ENCODE measurements around the gene SCRN2. TPM values are rescaled to one million over a fixed set of nuclear protein-coding genes. Genes with fewer than 3 reads are reported as not detected.

SCRN2 gene
- total RNA-seq, 1 experiment from 2014 or later: 50.8 TPM

- TF ChIP-seq ZNF219 (CRISPR knock-in tag; IDR thresholded peaks at IDR 0.05; ENCODE audit: borderline replicate concordance): no peak
- no peak for TF ChIP-seq ZNF121 (CRISPR knock-in tag; IDR thresholded peaks at IDR 0.05)
- TF ChIP-seq MXD4 (CRISPR knock-in tag; IDR thresholded peaks at IDR 0.05; ENCODE audit: borderline replicate concordance): no peak
- no peak for TF ChIP-seq ZSCAN18 (CRISPR knock-in tag; IDR thresholded peaks at IDR 0.05)
- no peak for TF ChIP-seq TEAD1 (CRISPR knock-in tag; IDR thresholded peaks at IDR 0.05)
- TF ChIP-seq RORB (CRISPR knock-in tag; IDR thresholded peaks at IDR 0.05): no peak
- TF ChIP-seq SMAD4 (CRISPR knock-in tag; IDR thresholded peaks at IDR 0.05): no peak
- TF ChIP-seq PRDM15 (CRISPR knock-in tag; IDR thresholded peaks at IDR 0.05): no peak
- no peak for TF ChIP-seq ZMAT4 (CRISPR knock-in tag; IDR thresholded peaks at IDR 0.05)
- Mint-ChIP-seq H3K36me3 (no peaks in the 10 kb centered on the region), H3K4me3 (no peak overlapping the region), H3K9me3 (no peaks in the 10 kb centered on the region), H3K27me3 (ENCODE audit: low read depth) (peaks cover 14% of the 10 kb centered on the region), H3K27ac (no peak overlapping the region), H3K4me1 (peaks cover 32% of the 10 kb centered on the region)
- DNase-seq (ENCODE audit: low spot score): no peak
- ChIA-PET CTCF (interaction anchor here (1.2 to 18.5 kb wide), 5 partner anchors 8 to 65 kb away, joined by 3 to 1122 read pairs (median 5); partner anchors contain the start of genes SCRN2 and SP6), POLR2A (interaction anchor here (1.5 kb wide), 1 partner anchor 31 kb away, joined by 3 read pairs; the partner anchor contains the start of gene SP6)
- no peak for ATAC-seq
Measured at GRCh38 chr17:47882247-47882646, 41.2 kb upstream of the SCRN2 start.

GRCh38 chr17:47879776-47880454 lies 38.8 kb upstream of the SCRN2 start:
- Mint-ChIP-seq H3K27me3 (ENCODE audit: low read depth) (peaks cover 20% of the 10 kb centered on the region), H3K27ac (no peak overlapping the region), H3K9me3 (no peaks in the 10 kb centered on the region), H3K4me1 (peaks cover 34% of the 10 kb centered on the region), H3K36me3 (no peaks in the 10 kb centered on the region), H3K4me3 (no peak overlapping the region)
- ChIA-PET CTCF (interaction anchor here (0.6 to 18.5 kb wide), 3 partner anchors 10 to 139 kb away, joined by 4 to 1122 read pairs (median 15); partner anchors contain the start of genes SCRN2 and SP6), POLR2A (no interaction called here)
- no peak for ATAC-seq
- no peak for DNase-seq (ENCODE audit: low spot score)
- TF ChIP-seq STAT6 (CRISPR knock-in tag; conservative IDR thresholded peaks at IDR 0.05; ENCODE audit: low read depth) (no peak), ATF6 (CRISPR knock-in tag; IDR thresholded peaks at IDR 0.05) (no peak), PREB (CRISPR knock-in tag; IDR thresholded peaks at IDR 0.05; ENCODE audit: borderline replicate concordance) (no peak), AR (CRISPR knock-in tag; IDR thresholded peaks at IDR 0.05) (no peak), AFF4 (CRISPR knock-in tag; IDR thresholded peaks at IDR 0.05; ENCODE audit: borderline replicate concordance) (no peak)
